Lower leg skin (tissue), 4 donors: Measurements from ENCODE around the gene ZNF626. TPM values are rescaled to one million over a fixed set of nuclear protein-coding genes. Genes with fewer than 3 reads are reported as not detected.
"Not testable (repeated sequence)": the region's sequence is repeated elsewhere in the genome, so short reads cannot be mapped to it uniquely, and the experiment has no call there.

Source experiments
- DNase-seq, 2 donors: peaks; one replicate each; pipeline ENCODE4 v3.0.0-alpha.2; 2019; ENCODE audit warnings: low spot score in 2 of 2
- H3K4me3 ChIP-seq: fragments of 200-600 bp; sonication (generic); 2 replicates; pipeline ENCODE4 v1.5.1; 2017; ENCODE audit warnings: mild to moderate bottlenecking, low read depth; ENCODE audit not compliant: poor library complexity, severe bottlenecking
- CTCF ChIP-seq, 3 donors: fragments of 450-650 bp; IDR thresholded peaks; one replicate each; pipeline ENCODE4 v1.5.1; 2016; ENCODE audit warnings: antibody characterized with exemption in 3 of 3, mild to moderate bottlenecking in 3 of 3, moderate library complexity in 2 of 3
- POLR2A ChIP-seq, 2 donors: fragments of 450-650 bp; IDR thresholded peaks; one replicate each; pipeline ENCODE4 v1.6.1; 2016 to 2017; ENCODE audit warnings: antibody characterized with exemption in 2 of 2, mild to moderate bottlenecking in 1 of 2, moderate library complexity in 1 of 2
- WGBS, 2 donors: methylation state at CpG; one replicate each; pipeline ENCODE4 v1.1.5; 2018; 5-methylcytosine and 5-hydroxymethylcytosine counted together
- intact Hi-C: fragments of 100-400 bp; cut with DNase I; formaldehyde crosslinking; loops from one replicate; pipeline ENCODE4 v1.15.0; 2023; ENCODE audit warnings: low total_unique reads
- total RNA-seq, 4 donors: library from RNA; depleted of rRNA; stranded (reverse); fragments of >200 nt; gene quantifications; one replicate each; pipeline ENCODE4 v1.1.0, GENCODE V29; 2016

Gene ZNF626
- total RNA-seq, 4 donors from 2014 or later, result 11.6 to 20.6 (median 14.0) TPM

- TF ChIP-seq POLR2A (IDR thresholded peaks at IDR 0.05) (no peak), CTCF (IDR thresholded peaks at IDR 0.05) (no peak)
- WGBS, 2 donors, result 21 to 32% methylated on average over 28 to 29 of the region's 29 CpGs
- H3K4me3 ChIP-seq, result peak overlapping the region; percentile 62
- DNase-seq, result no peak
- intact Hi-C loops, result no loop called here
Measured at GRCh38 chr19:20660473-20661140, 764 bp downstream of the ZNF626 start.

GRCh38 chr19:20640545-20640944 lies 20.8 kb downstream of the ZNF626 start:
- no peak for DNase-seq
- WGBS, 2 donors, result 94 to 96% methylated on average over 2 of the region's 2 CpGs
- H3K4me3 ChIP-seq, result no peak overlapping the region
- intact Hi-C loops, result no loop called here
- TF ChIP-seq CTCF (IDR thresholded peaks at IDR 0.05) (no peak), POLR2A (IDR thresholded peaks at IDR 0.05) (no peak)

- no peak overlapping the region for H3K4me3 ChIP-seq
- intact Hi-C loops, result no loop called here
- WGBS, 2 donors, result 98 to 99% methylated on average over 2 of the region's 2 CpGs
- DNase-seq, result no peak
- no peak for TF ChIP-seq POLR2A (IDR thresholded peaks at IDR 0.05)
- TF ChIP-seq CTCF (IDR thresholded peaks at IDR 0.05), result no peak
Measured at GRCh38 chr19:20640023-20640422, 21.3 kb downstream of the ZNF626 start.

GRCh38 chr19:20624560-20624959 lies 36.8 kb downstream of the ZNF626 start:
- H3K4me3 ChIP-seq, intact Hi-C loops, DNase-seq: not testable (repeated sequence)
- 90 to 92% methylated on average over 2 of the region's 2 CpGs for WGBS, 2 donors

- no peak overlapping the region for H3K4me3 ChIP-seq
- intact Hi-C loops, result no loop called here
- WGBS, 2 donors, result 79 to 87% methylated on average over 2 of the region's 2 CpGs
- TF ChIP-seq POLR2A (IDR thresholded peaks at IDR 0.05), result no peak
- TF ChIP-seq CTCF (IDR thresholded peaks at IDR 0.05), result no peak
- no peak for DNase-seq
Measured at GRCh38 chr19:20616071-20616470, 45.3 kb downstream of the ZNF626 start.

GRCh38 chr19:20614971-20615370 lies 46.4 kb downstream of the ZNF626 start:
- H3K4me3 ChIP-seq, DNase-seq, intact Hi-C loops: not testable (repeated sequence)
- 83 to 87% methylated on average over 4 of the region's 4 CpGs for WGBS, 2 donors

GRCh38 chr19:20612711-20613316 lies 48.6 kb downstream of the ZNF626 start:
- no peak for DNase-seq
- 40 to 60% methylated on average over 5 of the region's 5 CpGs for WGBS, 2 donors
- no peak overlapping the region for H3K4me3 ChIP-seq
- no peak for TF ChIP-seq POLR2A (IDR thresholded peaks at IDR 0.05)
- TF ChIP-seq CTCF (IDR thresholded peaks at IDR 0.05), result no peak
- intact Hi-C loops, result no loop called here
